ENCODE data around the gene ARMC6.
"Not testable (repeated sequence)": the region's sequence is repeated elsewhere in the genome, so short reads cannot be mapped to it uniquely, and the experiment has no call there.

ARMC6 gene

GRCh38 chr19:19074196-19074882, 40.9 kb downstream of the ARMC6 start:
- DNase-seq (ENCODE audit: low spot score) = no peak

DNA sequence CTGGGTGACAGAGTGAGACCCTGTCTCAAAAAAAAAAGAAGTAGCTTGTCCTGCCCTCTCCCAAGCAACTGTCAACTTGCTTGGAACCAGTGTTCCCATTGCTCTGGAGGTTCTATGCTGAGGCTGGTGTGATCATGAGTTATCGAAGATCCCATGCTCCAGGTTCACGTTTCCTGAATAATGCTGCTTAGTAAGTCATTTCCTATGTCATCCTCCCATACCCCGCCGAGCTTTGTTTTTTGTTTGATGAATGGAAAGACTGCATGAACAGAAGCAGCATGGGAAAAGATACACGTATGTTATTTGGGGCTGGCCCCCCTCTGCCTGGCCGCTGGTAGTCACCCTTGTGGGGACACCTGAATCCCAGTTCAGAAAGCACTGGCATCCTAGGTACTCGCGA, 41.7 kb downstream of the ARMC6 start:
- no peak for DNase-seq (ENCODE audit: low spot score)

- DNase-seq (ENCODE audit: low spot score) = no peak
Measured at GRCh38 chr19:19076476-19076875, 43.1 kb downstream of the ARMC6 start.

DNA sequence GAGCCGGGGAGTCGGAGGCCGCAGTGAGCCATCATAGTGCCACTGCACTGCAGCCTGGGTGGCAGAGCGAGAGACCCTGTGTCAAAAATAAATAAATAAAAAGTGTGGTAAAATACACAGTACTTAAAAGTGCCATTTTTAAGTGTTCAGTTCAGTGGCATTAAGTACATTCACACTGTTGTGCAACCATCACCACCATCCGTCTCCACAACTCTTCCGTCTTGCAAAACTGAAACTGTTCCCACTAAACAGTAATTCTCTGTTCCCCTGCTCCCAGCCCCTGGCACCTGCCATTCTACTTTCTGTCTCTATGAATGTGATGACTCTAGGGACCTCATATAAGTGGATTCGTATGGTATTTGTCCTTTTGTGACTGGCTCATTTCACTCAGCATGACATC, 43.7 kb downstream of the ARMC6 start:
- no peak for DNase-seq (ENCODE audit: low spot score)

GRCh38 chr19:19078801-19079200, 45.4 kb downstream of the ARMC6 start:
- no peak for DNase-seq (ENCODE audit: low spot score)

DNA sequence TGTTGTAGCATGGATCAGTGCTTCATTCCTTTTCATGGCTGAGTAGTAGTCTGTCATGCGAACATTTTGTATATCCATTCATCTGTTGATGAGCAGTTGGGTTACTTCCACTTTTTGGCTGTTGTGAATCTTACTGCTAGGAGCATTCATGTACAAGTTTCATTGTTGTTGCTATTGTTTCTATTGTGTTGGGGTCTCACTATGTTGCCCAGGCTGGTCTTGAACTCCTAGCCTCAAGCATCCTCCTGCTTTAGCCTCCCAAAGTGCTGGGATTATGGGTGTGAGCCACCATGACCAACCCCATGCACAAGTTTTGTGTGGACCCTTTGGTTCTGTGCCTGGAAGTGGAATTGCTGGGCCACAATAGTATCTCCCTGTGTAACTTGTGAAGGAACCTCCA, 46.2 kb downstream of the ARMC6 start:
- DNase-seq (ENCODE audit: low spot score) = no peak

DNA sequence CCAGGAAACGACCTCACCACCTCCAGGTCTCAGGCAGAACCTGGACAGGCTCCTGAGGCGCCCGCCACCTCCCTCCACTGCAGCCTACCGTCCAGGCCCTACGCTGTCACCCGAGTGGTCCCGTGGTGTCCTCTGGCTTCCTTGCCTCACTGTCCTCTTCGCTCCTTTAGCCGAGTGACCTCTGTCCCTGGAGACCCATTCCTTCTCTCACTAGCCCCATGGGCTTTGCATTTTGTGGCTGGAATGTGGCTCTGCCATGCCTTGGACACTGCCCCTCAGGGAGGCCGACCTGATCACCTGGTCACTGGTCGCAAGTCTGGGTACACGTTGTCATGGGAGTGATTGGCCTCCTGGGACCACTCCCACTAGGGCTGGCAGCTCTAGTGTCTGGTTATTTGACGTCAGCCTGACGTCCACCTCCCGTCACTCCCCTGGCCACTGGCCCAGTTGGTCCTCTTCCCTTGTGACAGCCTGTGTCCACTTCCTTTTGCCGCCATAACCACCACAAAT, 48.3 kb downstream of the ARMC6 start:
- DNase-seq (ENCODE audit: low spot score) = no peak

- no peak for DNase-seq (ENCODE audit: low spot score)
Measured at GRCh38 chr19:19083413-19084178, 50.2 kb downstream of the ARMC6 start.

DNA sequence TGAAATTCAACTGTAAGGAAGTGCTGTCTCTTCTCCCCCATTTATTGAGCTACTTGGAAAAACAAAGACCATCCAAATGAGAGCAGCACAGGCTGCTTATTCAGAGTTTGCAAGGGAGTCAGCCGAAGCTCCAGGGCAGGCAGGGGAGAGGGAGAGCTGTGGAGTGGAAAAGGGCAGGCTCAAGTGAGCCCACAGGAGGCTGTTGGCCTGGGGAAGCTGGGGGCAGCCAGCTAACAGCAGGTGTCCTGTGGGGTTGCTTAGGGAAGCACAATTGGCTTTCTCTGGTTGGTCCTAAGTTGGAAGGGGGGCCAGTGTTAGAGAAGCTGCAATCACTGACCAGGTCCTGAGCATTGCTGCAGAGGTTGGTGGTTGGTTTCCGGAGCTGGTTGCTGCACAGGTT, 54.3 kb downstream of the ARMC6 start:
- DNase-seq (ENCODE audit: low spot score) = no peak

GRCh38 chr19:19094513-19094912, 61.1 kb downstream of the ARMC6 start:
- no peak for DNase-seq (ENCODE audit: low spot score)

DNA sequence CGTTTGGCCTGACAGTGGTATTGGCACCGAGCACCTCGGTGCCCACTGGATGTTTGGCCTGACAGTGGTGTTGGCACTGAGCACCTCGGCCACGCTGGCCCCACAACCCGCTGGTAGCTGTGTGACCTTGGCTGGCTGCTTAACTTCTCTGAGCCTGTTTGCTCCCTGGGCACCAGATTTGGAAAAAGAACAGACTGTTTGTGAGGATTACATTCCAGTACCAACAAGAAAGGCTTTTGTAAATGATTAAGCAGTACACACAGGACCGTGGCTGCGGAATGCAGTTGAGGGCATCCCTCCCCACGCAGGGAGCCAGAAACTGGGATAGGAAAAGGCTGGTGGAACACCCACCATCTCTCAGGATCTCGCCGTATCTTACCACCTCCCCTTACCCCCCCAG, 62.3 kb downstream of the ARMC6 start:
- DNase-seq (ENCODE audit: low spot score) = no peak

GRCh38 chr19:19096641-19097627, 63.5 kb downstream of the ARMC6 start:
- DNase-seq (ENCODE audit: low spot score) = no peak

DNA sequence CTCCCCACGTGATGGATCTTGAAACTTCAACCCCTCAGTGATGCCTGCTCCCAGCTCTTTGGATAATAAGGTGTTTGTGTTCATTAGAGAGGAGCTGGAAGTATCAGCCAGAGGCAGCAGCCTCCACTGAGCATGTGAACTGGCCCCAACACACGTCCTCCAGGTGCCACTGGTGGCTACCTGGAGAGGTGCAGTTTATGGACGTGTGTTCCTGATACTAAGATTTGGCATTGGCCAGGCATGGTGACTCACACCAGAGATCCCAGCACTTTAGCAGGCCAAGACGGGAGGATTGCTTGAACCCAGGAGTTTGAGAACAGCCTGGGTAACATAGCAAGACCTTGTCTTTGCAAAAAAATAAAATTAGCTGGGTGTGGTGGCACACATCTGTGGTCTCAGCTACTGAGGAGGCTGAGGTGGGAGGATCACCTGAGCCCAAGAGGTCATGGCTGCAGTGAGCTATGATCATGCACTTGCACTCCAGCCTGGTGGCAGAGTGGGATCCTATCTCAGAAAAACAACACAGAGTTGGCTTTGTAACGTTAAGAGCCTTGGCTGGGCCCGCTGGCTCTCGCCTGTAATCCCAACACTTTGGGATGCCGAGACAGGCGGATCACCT, 64.8 kb downstream of the ARMC6 start:
- no peak for DNase-seq (ENCODE audit: low spot score)

- no peak for DNase-seq (ENCODE audit: low spot score)
Measured at GRCh38 chr19:19098703-19099632, 65.6 kb downstream of the ARMC6 start.

GRCh38 chr19:19101540-19101939, 68.1 kb downstream of the ARMC6 start:
- no peak for DNase-seq (ENCODE audit: low spot score)

GRCh38 chr19:19102566-19102965, 69.2 kb downstream of the ARMC6 start:
- not testable (repeated sequence) for DNase-seq (ENCODE audit: low spot score)

GRCh38 chr19:19103167-19103566, 69.8 kb downstream of the ARMC6 start:
- DNase-seq (ENCODE audit: low spot score) = no peak

- no peak for DNase-seq (ENCODE audit: low spot score)
Measured at GRCh38 chr19:19105365-19106055, 72.1 kb downstream of the ARMC6 start.

DNA sequence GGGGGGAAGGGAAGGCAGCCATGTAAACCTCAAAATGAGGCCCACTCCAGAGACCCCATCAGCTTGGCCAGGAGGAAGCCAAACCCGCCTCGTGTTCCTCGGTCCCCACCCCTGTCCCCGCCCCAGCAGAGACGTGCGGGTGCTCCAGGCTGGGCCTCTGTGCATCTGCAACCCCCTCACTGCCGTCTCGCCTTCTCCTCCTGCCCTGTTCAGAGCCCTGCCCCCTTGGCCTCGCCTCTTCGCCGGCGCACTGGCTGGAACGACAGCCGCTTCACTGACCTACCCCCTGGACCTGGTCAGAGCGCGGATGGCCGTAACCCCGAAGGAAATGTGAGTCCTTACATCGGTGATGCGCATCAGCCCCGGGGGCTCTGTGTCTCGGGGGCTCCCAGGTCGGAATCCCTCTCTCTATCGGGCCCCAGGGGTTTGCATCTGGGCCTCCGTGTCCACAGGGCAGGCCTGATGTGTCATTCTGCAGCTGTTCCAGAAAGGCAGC, 72.7 kb downstream of the ARMC6 start:
- no peak for DNase-seq (ENCODE audit: low spot score)

- DNase-seq (ENCODE audit: low spot score) = not testable (repeated sequence)
Measured at GRCh38 chr19:19106938-19107337, 73.5 kb downstream of the ARMC6 start.
